Measurements from ENCODE around the gene SRCIN1. TPM values are rescaled to one million over a fixed set of nuclear protein-coding genes. Genes with fewer than 3 reads are reported as not detected.

SRCIN1 gene
- total RNA-seq, 1 experiment from 2014 or later = 16.7 TPM

DNA sequence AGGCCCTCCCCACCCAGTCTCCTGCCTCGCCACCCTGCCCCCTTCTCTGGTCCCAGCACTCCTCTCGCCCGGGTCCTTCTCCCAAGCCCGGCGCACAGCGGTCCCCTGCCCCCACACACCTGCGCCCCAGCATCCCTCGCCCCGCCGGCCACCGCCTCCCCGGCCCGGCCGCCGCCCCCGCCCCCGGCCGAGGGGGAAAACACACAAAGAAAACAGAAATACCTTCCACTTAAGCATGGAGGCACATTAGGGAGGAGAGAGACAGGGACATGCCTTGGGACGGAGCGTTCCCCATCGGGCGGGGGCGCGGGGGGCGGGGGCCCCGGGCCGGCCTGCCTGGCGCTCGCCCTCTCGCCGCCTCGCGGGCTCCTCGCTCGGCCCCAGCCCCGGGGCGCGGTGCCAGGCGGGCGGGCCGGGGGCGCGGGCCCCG is 326 bp downstream of the SRCIN1 start:
- no peaks in the 10 kb centered on the region for H3K27me3 ChIP-seq (ENCODE audit: insufficient read depth, low read depth)
- H3K9me3 ChIP-seq (ENCODE audit: insufficient read depth, low read depth) = no peaks in the 10 kb centered on the region
- peaks cover 7% of the 10 kb centered on the region; the same call in 1 of the 2 replicates for H4K20me1 ChIP-seq (ENCODE audit: insufficient read depth)
- no peaks in the 10 kb centered on the region; the same call in 1 of the 2 replicates for H3K79me2 ChIP-seq (ENCODE audit: low read depth)
- POLR2A ChIA-PET (ENCODE audit: unreplicated experiment) = no interaction called here
- H3K9me2 ChIP-seq (ENCODE audit: insufficient read depth) = no peaks in the 10 kb centered on the region
- intact Hi-C loops (cut with micrococcal nuclease; ENCODE audit: unreplicated experiment) = no loop called here
- CTCF ChIA-PET = interaction anchor here (0.8 to 1.0 kb wide), 2 partner anchors 46 to 47 kb away, joined by 3 to 7 read pairs; no protein-coding TSS in a partner anchor
- peak overlapping the region; percentile 61; the same call in 1 of the 2 replicates for H3K4me3 ChIP-seq
- DNase-seq = no peak
- H3K27ac ChIP-seq = no peak overlapping the region
- peak overlapping the region; percentile 69 for H3K4me2 ChIP-seq
- H3K36me3 ChIP-seq (ENCODE audit: low read depth) = no peaks in the 10 kb centered on the region
- H2AFZ ChIP-seq = no peak overlapping the region
- H3F3A ChIP-seq (ENCODE audit: insufficient read depth, low read depth) = peaks cover 26% of the 10 kb centered on the region; the same call in 1 of the 2 replicates
- peaks cover 23% of the 10 kb centered on the region for H3K4me1 ChIP-seq (replicated peaks; ENCODE audit: insufficient read depth)
- TF ChIP-seq, protein P1, sequence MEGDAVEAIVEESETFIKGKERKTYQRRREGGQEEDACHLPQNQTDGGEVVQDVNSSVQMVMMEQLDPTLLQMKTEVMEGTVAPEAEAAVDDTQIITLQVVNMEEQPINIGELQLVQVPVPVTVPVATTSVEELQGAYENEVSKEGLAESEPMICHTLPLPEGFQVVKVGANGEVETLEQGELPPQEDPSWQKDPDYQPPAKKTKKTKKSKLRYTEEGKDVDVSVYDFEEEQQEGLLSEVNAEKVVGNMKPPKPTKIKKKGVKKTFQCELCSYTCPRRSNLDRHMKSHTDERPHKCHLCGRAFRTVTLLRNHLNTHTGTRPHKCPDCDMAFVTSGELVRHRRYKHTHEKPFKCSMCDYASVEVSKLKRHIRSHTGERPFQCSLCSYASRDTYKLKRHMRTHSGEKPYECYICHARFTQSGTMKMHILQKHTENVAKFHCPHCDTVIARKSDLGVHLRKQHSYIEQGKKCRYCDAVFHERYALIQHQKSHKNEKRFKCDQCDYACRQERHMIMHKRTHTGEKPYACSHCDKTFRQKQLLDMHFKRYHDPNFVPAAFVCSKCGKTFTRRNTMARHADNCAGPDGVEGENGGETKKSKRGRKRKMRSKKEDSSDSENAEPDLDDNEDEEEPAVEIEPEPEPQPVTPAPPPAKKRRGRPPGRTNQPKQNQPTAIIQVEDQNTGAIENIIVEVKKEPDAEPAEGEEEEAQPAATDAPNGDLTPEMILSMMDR (conservative IDR thresholded peaks at IDR 0.05) = no peak
- TF ChIP-seq EZH2 (IDR thresholded peaks at IDR 0.05; ENCODE audit: low read depth) = no peak
- BruUV-seq (replicated peaks) = no TSS peak

DNA sequence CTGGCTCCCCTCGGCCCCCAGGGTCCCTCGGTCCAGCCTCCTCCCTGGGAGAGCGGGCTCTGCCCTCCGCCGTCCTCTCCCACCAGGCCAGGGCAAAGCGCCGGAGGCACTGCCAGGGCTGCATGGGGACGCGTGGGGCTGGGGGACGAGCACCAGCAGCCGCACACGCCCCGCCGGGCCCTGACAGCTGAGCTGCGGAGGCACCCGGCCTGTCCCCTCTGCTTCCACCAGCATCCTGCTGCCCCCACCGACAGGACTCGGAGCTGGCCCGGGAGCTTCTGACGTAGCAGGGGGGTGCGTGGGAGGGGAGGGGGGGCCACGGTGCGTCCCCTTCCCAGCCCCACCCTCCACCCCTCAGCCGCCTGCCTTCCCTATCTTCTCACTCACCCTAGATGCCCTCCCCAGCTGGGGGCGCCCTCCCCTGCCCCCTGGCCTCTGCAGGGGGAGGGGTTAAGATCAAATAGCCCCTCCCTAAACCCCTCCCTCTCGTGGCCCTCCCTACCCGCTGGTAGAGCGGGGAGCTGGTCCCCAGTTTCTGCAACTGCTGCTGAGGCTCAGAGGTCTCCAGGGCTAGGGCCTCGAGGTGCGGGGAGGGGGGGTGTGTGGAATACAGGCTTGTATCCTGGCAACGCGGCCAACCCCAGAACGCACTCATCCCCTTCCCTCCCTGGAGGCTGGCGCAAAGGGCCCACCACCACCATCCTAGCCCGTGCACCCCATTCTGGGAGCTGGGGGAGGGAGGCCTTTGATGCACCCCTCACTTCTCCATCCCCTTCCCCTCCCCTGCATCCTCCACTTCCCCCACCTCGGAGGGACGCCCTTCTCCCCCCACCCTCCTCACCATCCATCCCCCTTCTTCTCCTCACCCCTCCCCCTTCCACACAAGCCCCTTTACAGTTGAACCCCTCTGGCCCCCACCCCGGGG is 1.0 kb downstream of the SRCIN1 start:
- no peaks in the 10 kb centered on the region for H3K36me3 ChIP-seq (ENCODE audit: low read depth)
- peaks cover 7% of the 10 kb centered on the region; the same call in 1 of the 2 replicates for H4K20me1 ChIP-seq (ENCODE audit: insufficient read depth)
- no peaks in the 10 kb centered on the region for H3K27me3 ChIP-seq (ENCODE audit: insufficient read depth, low read depth)
- no TSS peak for BruUV-seq (replicated peaks)
- H3K27ac ChIP-seq = no peak overlapping the region
- H2AFZ ChIP-seq = no peak overlapping the region
- TF ChIP-seq EZH2 (IDR thresholded peaks at IDR 0.05; ENCODE audit: low read depth) = no peak
- TF ChIP-seq, protein P1 (conservative IDR thresholded peaks at IDR 0.05) = no peak; the same call in 1 of the 2 replicates
- ChIA-PET POLR2A (ENCODE audit: unreplicated experiment) (interaction anchor here (0.7 kb wide), 1 partner anchor 14 kb away, joined by 7 read pairs; no protein-coding TSS in a partner anchor), CTCF (interaction anchor here (0.6 to 0.8 kb wide), 3 partner anchors 47 to 282 kb away, joined by 6 to 9 read pairs (median 7); no protein-coding TSS in a partner anchor)
- peaks cover 23% of the 10 kb centered on the region for H3K4me1 ChIP-seq (replicated peaks; ENCODE audit: insufficient read depth)
- no peaks in the 10 kb centered on the region for H3K9me3 ChIP-seq (ENCODE audit: insufficient read depth, low read depth)
- no peaks in the 10 kb centered on the region; the same call in 1 of the 2 replicates for H3K79me2 ChIP-seq (ENCODE audit: low read depth)
- H3K9me2 ChIP-seq (ENCODE audit: insufficient read depth) = no peaks in the 10 kb centered on the region
- no peak for DNase-seq
- peak overlapping the region; percentile 69 for H3K4me2 ChIP-seq
- intact Hi-C loops (cut with micrococcal nuclease; ENCODE audit: unreplicated experiment) = no loop called here
- peaks cover 33% of the 10 kb centered on the region for H3F3A ChIP-seq (ENCODE audit: insufficient read depth, low read depth)
- H3K4me3 ChIP-seq = peak overlapping the region; percentile 61; the same call in 1 of the 2 replicates

DNA sequence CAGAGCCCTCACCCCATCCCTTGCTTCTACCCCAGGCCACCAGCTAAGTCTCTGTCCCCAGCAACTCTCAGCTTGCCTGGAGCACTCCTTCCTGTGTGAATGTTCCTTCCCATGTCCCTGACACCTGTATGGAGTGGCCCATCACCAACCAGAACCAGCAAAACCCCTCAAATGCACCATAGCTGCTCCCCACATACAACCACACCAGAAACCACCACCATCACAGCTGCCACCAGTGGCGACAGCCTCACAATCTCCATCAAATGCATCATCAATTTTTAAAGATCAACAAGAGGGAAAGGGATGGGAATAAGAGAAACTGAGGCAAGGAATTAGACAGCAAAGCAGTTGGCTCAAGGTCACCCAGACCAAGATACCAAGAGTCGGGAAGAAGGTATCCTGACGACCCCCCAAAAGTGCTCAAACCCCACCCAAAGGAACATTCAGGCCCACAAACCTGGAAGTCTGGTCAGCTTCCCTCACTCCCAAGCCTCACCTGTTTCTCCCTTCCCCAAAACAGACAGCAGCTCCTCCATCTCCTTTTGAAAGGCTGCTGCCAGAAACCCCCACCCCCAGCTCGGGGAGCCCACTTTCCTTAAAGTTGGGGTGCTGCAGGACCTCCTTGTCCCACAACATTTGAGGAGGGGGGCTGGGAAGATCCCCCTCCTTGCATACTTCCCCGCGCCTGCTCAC is 1.8 kb downstream of the SRCIN1 start:
- no peak overlapping the region for H2AFZ ChIP-seq
- no peaks in the 10 kb centered on the region for H3K27me3 ChIP-seq (ENCODE audit: insufficient read depth, low read depth)
- no peaks in the 10 kb centered on the region for H3K9me3 ChIP-seq (ENCODE audit: insufficient read depth, low read depth)
- H3K4me2 ChIP-seq = no peak overlapping the region
- peaks cover 21% of the 10 kb centered on the region for H3K4me1 ChIP-seq (replicated peaks; ENCODE audit: insufficient read depth)
- no peaks in the 10 kb centered on the region; the same call in 1 of the 2 replicates for H3K79me2 ChIP-seq (ENCODE audit: low read depth)
- H3F3A ChIP-seq (ENCODE audit: insufficient read depth, low read depth) = peaks cover 39% of the 10 kb centered on the region
- CTCF ChIA-PET = interaction anchor here (0.6 kb wide), 1 partner anchor 22 kb away, joined by 3 read pairs; no protein-coding TSS in a partner anchor
- POLR2A ChIA-PET (ENCODE audit: unreplicated experiment) = interaction anchor here (0.6 to 0.7 kb wide), 2 partner anchors 15 to 64 kb away, joined by 3 to 7 read pairs; no protein-coding TSS in a partner anchor
- H3K9me2 ChIP-seq (ENCODE audit: insufficient read depth) = no peaks in the 10 kb centered on the region
- DNase-seq = no peak
- intact Hi-C loops (cut with micrococcal nuclease; ENCODE audit: unreplicated experiment) = no loop called here
- no TSS peak for BruUV-seq (replicated peaks)
- H3K36me3 ChIP-seq (ENCODE audit: low read depth) = no peaks in the 10 kb centered on the region
- H3K27ac ChIP-seq = no peak overlapping the region
- peaks cover 7% of the 10 kb centered on the region; the same call in 1 of the 2 replicates for H4K20me1 ChIP-seq (ENCODE audit: insufficient read depth)
- H3K4me3 ChIP-seq = no peak overlapping the region
- TF ChIP-seq, protein P1 (conservative IDR thresholded peaks at IDR 0.05) = no peak
- no peak for TF ChIP-seq EZH2 (IDR thresholded peaks at IDR 0.05; ENCODE audit: low read depth)

Measured in PC-9 (cell line).